GM18858 (cell line): ENCODE data around the gene CLCF1.
A peak's percentile ranks its signal among the peaks of the same experiment; 100 is the strongest.

Experiments used
- ATAC-seq: cut with Tn5 transposase; IDR thresholded peaks from one replicate; pipeline ENCODE4 v1.9.1; 2021; ENCODE audit not compliant: unreplicated experiment

Gene CLCF1

GRCh38 chr11:67372993-67373647, at the start of gene CLCF1:
TSS of gene CLCF1 (minus strand) at chr11:67373598. CDS start at chr11:67373539, 59 bp downstream.
- ATAC-seq, result no peak

- ATAC-seq, result no peak
These were observed 49.5 kb upstream of the CLCF1 start for GRCh38 chr11:67422891-67423290.

GRCh38 chr11:67421430-67422031, 48.1 kb upstream of the CLCF1 start:
- ATAC-seq, result no peak

- peak; percentile 53 for ATAC-seq
These were observed 47.4 kb upstream of the CLCF1 start for GRCh38 chr11:67420646-67421429.

GRCh38 chr11:67420147-67420645, 46.8 kb upstream of the CLCF1 start:
- ATAC-seq, result no peak

DNA sequence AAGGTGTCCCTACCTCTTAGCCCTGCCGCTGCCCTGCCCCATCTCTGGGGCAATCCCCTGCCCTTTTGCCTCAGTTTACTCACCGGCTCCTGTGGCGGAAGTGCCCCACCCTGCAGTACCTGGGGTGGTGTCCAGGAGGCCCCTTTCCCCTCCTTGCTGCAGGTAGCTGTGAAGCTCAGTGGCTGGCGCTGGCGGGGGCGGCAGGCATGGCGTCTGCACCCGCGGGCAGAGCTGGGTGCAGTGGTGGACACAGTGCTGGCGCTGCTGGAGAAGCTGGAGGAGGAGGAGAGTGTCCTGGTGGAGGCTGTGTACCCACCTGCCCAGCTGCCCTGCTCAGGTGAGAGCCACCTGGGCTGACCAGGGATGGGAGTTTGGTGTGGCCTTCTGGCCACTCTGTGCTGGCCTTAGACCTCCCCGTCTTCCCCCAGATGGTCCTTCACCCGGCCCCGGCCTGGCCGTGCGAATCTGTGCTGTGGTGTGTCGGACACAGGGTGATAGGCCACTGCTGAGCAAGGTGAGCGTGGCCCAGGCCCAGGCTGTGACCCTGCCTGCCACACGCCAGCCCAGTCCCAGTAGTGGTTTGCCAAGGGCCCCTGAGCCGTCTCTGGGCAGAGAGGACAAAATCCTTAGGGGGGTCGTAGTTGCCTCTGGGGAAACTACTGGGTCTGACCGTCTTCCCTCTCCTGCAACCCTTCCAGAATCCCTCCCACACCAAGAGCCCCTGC, 46.1 kb upstream of the CLCF1 start:
- ATAC-seq, result no peak

DNA sequence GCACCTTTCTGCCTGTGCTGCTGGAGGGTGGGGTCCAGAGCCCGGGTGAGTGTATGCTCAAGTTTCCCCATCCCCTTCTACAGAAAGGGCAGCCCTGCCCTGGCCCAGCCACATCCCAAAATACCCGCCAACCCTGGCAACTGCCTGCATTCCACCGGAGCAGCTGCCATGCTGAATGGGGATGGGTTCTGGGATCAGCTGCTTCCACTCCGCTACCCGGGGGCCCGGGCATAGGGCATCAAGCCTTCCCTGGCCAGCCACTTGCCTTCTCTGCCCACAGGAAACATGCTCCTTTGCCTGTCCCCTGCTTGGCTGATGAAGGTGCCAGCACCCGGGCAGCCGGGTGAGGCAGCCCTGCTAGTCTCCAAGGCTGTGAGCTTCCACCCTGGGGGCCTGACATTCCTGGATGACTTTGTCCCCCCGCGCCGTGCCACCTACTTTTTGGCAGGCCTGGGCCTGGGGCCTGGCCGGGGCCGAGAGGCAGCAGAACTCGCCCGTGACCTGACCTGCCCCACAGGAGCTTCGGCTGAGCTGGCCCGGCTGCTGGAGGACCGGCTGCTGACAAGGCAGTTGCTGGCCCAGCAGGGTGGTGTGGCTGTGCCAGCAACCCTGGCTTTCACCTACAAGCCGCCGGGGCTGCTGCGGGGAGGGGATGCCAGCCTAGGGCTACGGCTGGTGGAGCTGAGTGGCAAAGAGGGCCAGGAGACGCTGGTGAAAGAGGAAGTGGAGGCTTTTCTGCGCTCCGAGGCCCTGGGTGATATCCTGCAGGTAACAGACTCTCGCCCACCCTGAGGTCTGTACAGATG, 45.3 kb upstream of the CLCF1 start:
- ATAC-seq, result no peak

GRCh38 chr11:67417425-67417824, 44.0 kb upstream of the CLCF1 start:
- no peak for ATAC-seq

DNA sequence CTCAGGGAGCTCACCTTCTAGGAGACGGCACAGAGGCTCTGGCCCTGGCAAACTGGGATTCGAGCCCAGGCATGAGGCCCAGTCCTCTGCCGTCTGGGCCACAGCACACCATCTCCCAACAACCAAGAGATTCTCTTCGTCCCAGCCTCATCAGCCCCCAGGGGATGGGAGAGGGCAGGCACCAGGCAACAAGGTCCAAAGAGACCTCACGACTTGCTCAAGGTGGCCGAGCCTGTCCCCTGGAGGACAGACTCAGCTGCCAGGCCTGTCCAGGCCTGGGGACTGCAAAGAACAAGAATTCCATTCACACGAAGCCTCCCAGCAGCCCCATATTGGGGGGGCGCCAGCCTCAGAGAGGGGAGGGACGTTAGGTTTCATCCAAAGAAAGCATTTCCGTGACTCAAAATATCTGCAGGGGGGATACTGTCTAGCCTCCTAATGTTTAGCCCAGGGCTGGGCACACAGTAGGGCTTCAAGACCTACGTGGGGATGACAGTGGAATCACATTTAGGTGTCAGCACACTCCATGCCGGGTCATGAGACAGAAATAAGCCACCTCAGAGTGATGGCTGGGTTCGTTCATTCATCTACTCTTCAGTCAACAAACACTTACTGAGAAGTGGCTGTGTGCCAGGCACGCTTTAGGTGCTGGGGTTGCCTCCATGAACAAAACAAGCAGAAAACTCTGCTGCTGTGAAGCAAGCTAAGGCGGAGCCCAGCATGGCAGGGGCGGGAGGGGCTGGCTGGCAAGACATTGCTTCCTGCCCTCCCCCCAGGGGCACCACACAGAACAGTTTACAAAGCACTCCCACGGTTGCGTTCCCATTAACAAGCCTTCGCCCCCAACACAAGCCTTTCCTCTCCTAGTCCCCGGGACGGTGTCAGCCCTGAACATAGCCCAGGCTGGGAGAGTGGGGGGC, 43.3 kb upstream of the CLCF1 start:
- ATAC-seq, result no peak

GRCh38 chr11:67415501-67416304, 42.3 kb upstream of the CLCF1 start, which contains the start of gene CARNS1:
TSS of gene CARNS1 (plus strand) at chr11:67415678. CDS start at chr11:67416200, 522 bp downstream.
- ATAC-seq, result no peak

- ATAC-seq, result no peak
These were observed 40.0 kb upstream of the CLCF1 start for GRCh38 chr11:67413266-67413849.

GRCh38 chr11:67412495-67413179, 39.2 kb upstream of the CLCF1 start:
- ATAC-seq, result no peak

GRCh38 chr11:67411785-67412152, 38.4 kb upstream of the CLCF1 start:
- ATAC-seq, result no peak

DNA sequence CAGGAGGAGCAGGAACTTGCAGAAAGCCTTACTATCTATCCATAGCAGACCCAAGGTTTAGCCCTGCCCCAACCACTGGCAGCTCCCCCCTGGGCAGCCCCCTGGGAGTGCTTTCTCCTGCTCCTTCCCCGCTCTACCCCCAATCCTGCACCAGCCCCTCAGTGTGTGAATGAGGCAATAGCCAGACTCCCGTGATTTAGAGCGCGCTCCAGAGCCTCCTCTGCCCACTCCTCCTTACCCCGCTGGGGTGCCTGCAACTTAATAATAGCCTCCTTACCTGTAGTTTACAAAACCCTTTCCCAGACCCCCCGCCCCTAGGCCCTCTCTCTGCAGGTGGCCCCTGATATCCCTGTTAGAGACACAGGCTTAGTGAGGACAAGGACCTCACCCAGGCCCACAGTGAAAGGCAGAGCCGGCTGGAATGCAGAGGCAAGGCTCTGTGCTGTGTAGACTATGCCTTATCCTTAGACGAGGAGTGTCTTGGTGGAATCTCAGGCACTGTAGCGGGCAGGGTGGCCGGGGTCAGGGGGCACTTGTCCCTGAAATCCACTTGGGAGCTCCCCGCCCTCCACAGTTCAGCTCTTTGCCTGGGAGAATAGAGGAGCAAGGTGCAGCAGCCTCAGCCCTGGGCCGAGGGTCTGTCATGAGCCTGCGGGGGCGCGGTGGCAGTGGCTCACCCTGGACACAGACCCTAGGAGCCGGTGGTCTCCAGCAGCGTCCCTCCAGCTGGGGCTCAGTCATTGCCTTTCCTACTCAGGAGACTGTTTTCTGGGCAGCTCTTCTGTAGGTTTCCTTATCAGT, 37.8 kb upstream of the CLCF1 start:
- no peak for ATAC-seq

DNA sequence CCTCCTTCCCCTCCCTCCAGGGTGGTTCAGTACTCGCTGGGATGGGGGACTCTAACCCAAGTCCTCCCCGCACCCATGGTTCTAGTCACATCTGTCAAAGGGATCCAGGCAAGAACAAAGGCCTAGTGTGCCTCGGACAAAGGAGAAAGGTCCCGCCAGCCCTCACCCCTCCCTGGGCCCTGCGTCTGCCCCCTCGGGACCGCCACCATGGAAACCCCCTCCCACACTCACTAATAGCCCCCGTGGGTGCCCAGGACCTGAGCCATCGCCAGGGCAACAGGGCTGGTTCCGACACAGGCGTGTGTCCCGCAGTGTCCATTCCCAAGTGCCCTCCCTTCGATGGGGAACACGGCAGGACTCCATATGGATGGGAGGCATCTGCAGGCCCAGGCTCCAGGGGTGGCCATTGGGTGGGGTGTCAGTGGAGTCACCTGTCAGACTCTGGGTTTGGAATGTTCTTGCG, 37.0 kb upstream of the CLCF1 start:
- no peak for ATAC-seq

DNA sequence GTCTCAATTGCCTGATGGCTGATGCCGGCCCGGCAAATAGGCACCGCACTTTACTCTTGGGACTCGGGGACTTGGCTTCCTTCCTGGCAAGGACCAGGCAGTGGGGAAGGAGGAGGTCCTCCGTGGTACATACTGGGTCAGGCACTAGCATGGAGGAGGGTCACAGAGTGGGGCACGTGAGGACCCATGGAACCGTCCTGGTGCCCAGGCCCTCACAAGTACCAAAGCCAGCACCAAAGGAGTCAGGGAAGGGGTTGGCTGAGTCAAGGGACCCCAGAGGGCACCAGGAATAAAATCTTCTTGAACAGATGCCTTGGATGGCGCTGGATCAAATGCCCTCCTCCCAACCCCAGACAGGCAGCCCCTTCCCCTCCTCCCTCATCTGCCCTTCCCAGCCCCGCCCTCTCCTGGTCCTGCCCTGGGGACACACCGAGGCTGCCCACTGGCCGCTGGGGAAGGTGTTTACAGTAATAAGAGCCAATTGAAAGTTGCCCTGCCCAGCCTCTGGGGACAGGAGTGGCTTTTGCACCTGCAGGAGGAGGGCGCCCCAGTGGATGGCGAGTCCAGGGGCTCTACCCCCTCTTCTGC, 36.5 kb upstream of the CLCF1 start:
- no peak for ATAC-seq
